Trophoblast cell (in vitro differentiated cells and primary cell): ENCODE measurements around the gene PTPRN2.

Experiments
- DNase-seq, 2 donors: peaks; one replicate each; pipeline ENCODE4 v3.0.0-alpha.2; 2016
- H2AFZ ChIP-seq: 2 replicates; pipeline ENCODE4 v1.6.1; 2013; ENCODE audit warnings: low read length, moderate library complexity, mild to moderate bottlenecking; ENCODE audit not compliant: insufficient read depth, poor library complexity
- H2AK5ac ChIP-seq: 2 replicates; pipeline ENCODE4 v1.6.1; 2013; ENCODE audit warnings: mild to moderate bottlenecking, low read length
- H2BK120ac ChIP-seq: 2 replicates; pipeline ENCODE4 v1.6.1; 2013; ENCODE audit warnings: low read length, mild to moderate bottlenecking, moderate library complexity; ENCODE audit not compliant: insufficient read depth, poor library complexity
- H2BK12ac ChIP-seq: 2 replicates; pipeline ENCODE4 v1.6.1; 2013; ENCODE audit warnings: mild to moderate bottlenecking, low read length, moderate library complexity
- H2BK5ac ChIP-seq: 2 replicates; pipeline ENCODE4 v1.6.1; 2013; ENCODE audit warnings: low read length, low read depth, moderate library complexity, mild to moderate bottlenecking; ENCODE audit not compliant: poor library complexity
- H3K14ac ChIP-seq: 2 replicates; pipeline ENCODE4 v1.6.1; 2013; ENCODE audit warnings: mild to moderate bottlenecking, low read length
- H3K18ac ChIP-seq: 2 replicates; pipeline ENCODE4 v1.6.1; 2013; ENCODE audit warnings: mild to moderate bottlenecking, low read length
- H3K23ac ChIP-seq: 2 replicates; pipeline ENCODE4 v1.6.1; 2013; ENCODE audit warnings: low read length
- H3K27ac ChIP-seq: 2 replicates; pipeline ENCODE4 v1.5.1; 2013; ENCODE audit warnings: low read depth, mild to moderate bottlenecking, inconsistent platforms, low read length, moderate library complexity
- H3K27me3 ChIP-seq: 2 replicates; pipeline ENCODE4 v1.6.1; 2013; ENCODE audit warnings: inconsistent platforms, mild to moderate bottlenecking, low read length, moderate library complexity; ENCODE audit not compliant: insufficient read depth
- H3K36me3 ChIP-seq, 2 experiments: 1 replicate in 1 of 2; 2 replicates in 1 of 2; pipeline ENCODE4 v1.6.1; 2013; ENCODE audit warnings: low read length in 2 of 2, mild to moderate bottlenecking in 2 of 2, moderate library complexity in 1 of 2; ENCODE audit not compliant: insufficient read depth in 2 of 2, control insufficient read depth in 1 of 2
- H3K4ac ChIP-seq: 2 replicates; pipeline ENCODE4 v1.6.1; 2013; ENCODE audit warnings: low read depth, mild to moderate bottlenecking, low read length, moderate library complexity
- H3K4me1 ChIP-seq, 2 experiments: 1 replicate in 1 of 2; 2 replicates in 1 of 2; pipeline ENCODE4 v1.6.1; 2013; ENCODE audit warnings: low read length in 2 of 2, mild to moderate bottlenecking in 2 of 2, moderate library complexity in 1 of 2; ENCODE audit not compliant: insufficient read depth in 2 of 2, control insufficient read depth in 1 of 2
- H3K4me2 ChIP-seq: 2 replicates; pipeline ENCODE4 v1.6.1; 2013; ENCODE audit warnings: inconsistent platforms, mild to moderate bottlenecking, low read length, moderate library complexity
- H3K4me3 ChIP-seq: 2 replicates; pipeline ENCODE4 v1.5.1; 2013; ENCODE audit warnings: mild to moderate bottlenecking, low read depth, low read length, inconsistent platforms
- H3K79me1 ChIP-seq: one replicate; pipeline ENCODE4 v1.6.1; 2013; ENCODE audit warnings: low read length
- H3K79me2 ChIP-seq: 2 replicates; pipeline ENCODE4 v1.6.1; 2013; ENCODE audit warnings: low read length, mild to moderate bottlenecking; ENCODE audit not compliant: control insufficient read depth, insufficient read depth, poor library complexity
- H3K9ac ChIP-seq: 2 replicates; pipeline ENCODE4 v1.6.1; 2013; ENCODE audit warnings: mild to moderate bottlenecking, low read length
- H3K9me3 ChIP-seq: 2 replicates; pipeline ENCODE4 v1.6.1; 2013; ENCODE audit warnings: low read depth, mild to moderate bottlenecking, control low read depth, inconsistent platforms, low read length; ENCODE audit not compliant: insufficient read depth
- H4K12ac ChIP-seq: 2 replicates; pipeline ENCODE4 v1.6.1; 2013; ENCODE audit warnings: low read depth, mild to moderate bottlenecking, low read length, moderate library complexity
- H4K8ac ChIP-seq: 2 replicates; pipeline ENCODE4 v1.6.1; 2013; ENCODE audit warnings: low read depth, mild to moderate bottlenecking, low read length, moderate library complexity
- H4K91ac ChIP-seq: one replicate; pipeline ENCODE4 v1.6.1; 2013; ENCODE audit warnings: low read depth, mild to moderate bottlenecking, low read length, moderate library complexity
- WGBS: extraction: QIAGEN DNeasy Blood & Tissue Kit; methylation state at CpG from one replicate; pipeline ENCODE4 v1.1.7; 2013; ENCODE audit warnings: missing lambda C conversion rate; ENCODE audit not compliant: insufficient read length, insufficient coverage; ENCODE audit errors: extremely low coverage; 5-methylcytosine and 5-hydroxymethylcytosine counted together

Gene PTPRN2

GRCh38 chr7:157574914-157575586, 1012.6 kb downstream of the PTPRN2 start:
- H3K79me2 ChIP-seq, result no peaks in the 10 kb centered on the region
- DNase-seq, result no peak
- no peak overlapping the region for H3K4me2 ChIP-seq
- H3K4me3 ChIP-seq, result no peak overlapping the region
- H3K9me3 ChIP-seq, result peaks cover 2% of the 10 kb centered on the region
- H2BK5ac ChIP-seq, result no peak overlapping the region
- H2BK12ac ChIP-seq, result no peak overlapping the region
- no peak overlapping the region for H2AK5ac ChIP-seq
- H3K27ac ChIP-seq, result no peak overlapping the region
- no peak overlapping the region for H3K9ac ChIP-seq
- H2AFZ ChIP-seq, result no peak overlapping the region
- H3K23ac ChIP-seq, result no peak overlapping the region
- no peak overlapping the region for H2BK120ac ChIP-seq
- H3K14ac ChIP-seq, result no peak overlapping the region
- no peaks in the 10 kb centered on the region for H3K27me3 ChIP-seq
- H3K4me1 ChIP-seq, result no peaks in the 10 kb centered on the region
- no peak overlapping the region for H4K91ac ChIP-seq
- H3K36me3 ChIP-seq, result no peaks in the 10 kb centered on the region
- H4K12ac ChIP-seq, result no peak overlapping the region
- no CpG with 5 or more reads among the region's 15 CpGs for WGBS
- no peak overlapping the region for H4K8ac ChIP-seq
- H3K18ac ChIP-seq, result no peak overlapping the region
- no peak overlapping the region for H3K4ac ChIP-seq
- H3K79me1 ChIP-seq, result no peaks in the 10 kb centered on the region

GRCh38 chr7:157574120-157574825, 1013.4 kb downstream of the PTPRN2 start:
- Histone ChIP-seq H3K18ac (no peak overlapping the region), H3K4ac (no peak overlapping the region), H3K4me2 (no peak overlapping the region), H3K36me3 (no peaks in the 10 kb centered on the region), H2BK12ac (no peak overlapping the region), H2AK5ac (no peak overlapping the region), H2AFZ (no peak overlapping the region), H4K12ac (no peak overlapping the region), H4K8ac (no peak overlapping the region), H3K4me1 (no peaks in the 10 kb centered on the region), H3K9me3 (peaks cover 2% of the 10 kb centered on the region), H3K79me1 (no peaks in the 10 kb centered on the region), H3K14ac (no peak overlapping the region), H3K27me3 (no peaks in the 10 kb centered on the region), H3K4me3 (no peak overlapping the region), H3K27ac (no peak overlapping the region), H3K23ac (no peak overlapping the region), H2BK5ac (no peak overlapping the region), H3K9ac (no peak overlapping the region), H2BK120ac (no peak overlapping the region), H3K79me2 (no peaks in the 10 kb centered on the region), H4K91ac (no peak overlapping the region)
- DNase-seq, result no peak
- no CpG with 5 or more reads among the region's 24 CpGs for WGBS

- H3K9ac ChIP-seq, result no peak overlapping the region
- no peak overlapping the region for H2AK5ac ChIP-seq
- H4K8ac ChIP-seq, result no peak overlapping the region
- H3K18ac ChIP-seq, result no peak overlapping the region
- H2BK120ac ChIP-seq, result no peak overlapping the region
- no peaks in the 10 kb centered on the region for H3K4me1 ChIP-seq
- H3K79me2 ChIP-seq, result no peaks in the 10 kb centered on the region
- H2BK12ac ChIP-seq, result no peak overlapping the region
- H3K9me3 ChIP-seq, result peaks cover 2% of the 10 kb centered on the region
- no peak for DNase-seq
- no peak overlapping the region for H3K14ac ChIP-seq
- no peaks in the 10 kb centered on the region for H3K36me3 ChIP-seq
- no peak overlapping the region for H4K91ac ChIP-seq
- H3K27ac ChIP-seq, result no peak overlapping the region
- H2AFZ ChIP-seq, result no peak overlapping the region
- no peak overlapping the region for H3K4me3 ChIP-seq
- WGBS, result no CpG with 5 or more reads among the region's 5 CpGs
- H2BK5ac ChIP-seq, result no peak overlapping the region
- H4K12ac ChIP-seq, result no peak overlapping the region
- H3K23ac ChIP-seq, result no peak overlapping the region
- H3K27me3 ChIP-seq, result no peaks in the 10 kb centered on the region
- no peak overlapping the region for H3K4me2 ChIP-seq
- no peak overlapping the region for H3K4ac ChIP-seq
- H3K79me1 ChIP-seq, result no peaks in the 10 kb centered on the region
These were observed 1014.4 kb downstream of the PTPRN2 start for GRCh38 chr7:157573244-157573643.

GRCh38 chr7:157572622-157573021, 1015.0 kb downstream of the PTPRN2 start:
- Histone ChIP-seq H4K91ac (no peak overlapping the region), H3K14ac (no peak overlapping the region), H3K9ac (no peak overlapping the region), H3K79me2 (no peaks in the 10 kb centered on the region), H3K9me3 (peaks cover 2% of the 10 kb centered on the region), H3K18ac (no peak overlapping the region), H2BK5ac (no peak overlapping the region), H3K36me3 (no peaks in the 10 kb centered on the region), H3K4me3 (no peak overlapping the region), H4K12ac (no peak overlapping the region), H3K27ac (no peak overlapping the region), H3K4me2 (no peak overlapping the region), H2AK5ac (no peak overlapping the region), H2BK120ac (no peak overlapping the region), H2AFZ (no peak overlapping the region), H3K79me1 (no peaks in the 10 kb centered on the region), H3K4me1 (no peaks in the 10 kb centered on the region), H4K8ac (no peak overlapping the region), H2BK12ac (no peak overlapping the region), H3K4ac (no peak overlapping the region), H3K23ac (no peak overlapping the region), H3K27me3 (no peaks in the 10 kb centered on the region)
- WGBS, result no CpG with 5 or more reads among the region's 14 CpGs
- no peak for DNase-seq
